GM19193 (cell line): Measurements from ENCODE around the gene RMRP.

Source experiments
- POLR2A ChIP-seq: IDR thresholded peaks from 4 replicates; pipeline ENCODE4 v1.6.1; 2011; ENCODE audit not compliant: insufficient read depth, insufficient read length; ENCODE audit errors: extremely low read depth

Gene RMRP

GRCh38 chr9:35657546-35658136 lies at the start of gene RMRP:
TSS of gene RMRP (minus strand) at chr9:35658019.
- no peak for TF ChIP-seq POLR2A

DNA sequence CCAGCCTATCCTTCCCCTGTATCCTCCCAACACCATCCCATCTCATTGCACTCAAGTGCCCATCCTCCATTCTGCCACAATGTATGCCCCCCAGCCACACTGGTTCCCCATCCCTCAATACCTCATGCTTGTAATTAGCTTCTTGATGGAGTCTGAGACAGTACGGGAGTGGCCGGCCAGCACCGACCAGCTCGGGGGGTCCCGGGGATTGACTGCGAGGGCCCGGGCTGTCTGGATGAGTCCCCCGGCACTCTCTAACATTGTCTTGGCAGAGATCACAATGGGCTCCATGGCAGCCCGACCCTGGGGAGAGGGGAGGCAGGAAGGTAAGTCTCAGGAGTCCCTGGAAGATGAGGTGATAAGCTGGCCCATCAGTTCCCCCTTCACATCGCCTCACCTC lies 49.1 kb upstream of the RMRP start:
- TF ChIP-seq POLR2A: no peak

DNA sequence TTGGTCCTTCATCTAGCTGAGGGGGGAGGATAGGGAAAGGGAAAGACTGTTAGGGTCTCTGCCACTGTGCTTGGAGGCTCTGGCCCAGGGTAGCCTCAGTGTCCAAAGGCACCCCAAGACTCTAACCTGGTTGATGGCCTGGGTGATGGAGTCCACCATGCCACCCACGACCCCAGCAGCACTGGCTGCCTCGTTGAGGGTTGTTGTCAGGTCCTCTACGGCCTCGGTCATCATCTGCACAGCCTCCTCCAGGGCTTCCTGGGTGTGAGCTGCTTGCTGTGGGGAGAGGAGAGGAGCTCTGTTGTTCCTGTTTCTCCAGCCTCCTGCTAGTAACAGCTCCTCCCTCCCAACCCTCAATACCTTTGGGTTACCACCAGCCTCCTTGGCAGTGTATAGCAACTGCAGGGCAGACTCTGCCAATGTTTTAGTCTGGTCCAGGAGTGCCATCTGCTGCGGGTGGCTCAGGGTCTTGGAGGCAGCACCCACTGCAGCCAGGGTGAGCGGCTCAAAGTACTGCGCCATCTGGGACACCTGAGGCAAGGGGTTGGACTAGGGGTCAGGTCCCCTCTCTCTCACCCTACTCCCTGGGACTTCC lies 48.1 kb upstream of the RMRP start:
- TF ChIP-seq POLR2A: no peak

- no peak for TF ChIP-seq POLR2A
Measured at GRCh38 chr9:35705372-35705771, 47.6 kb upstream of the RMRP start.

GRCh38 chr9:35703906-35704672 lies 46.3 kb upstream of the RMRP start:
- TF ChIP-seq POLR2A: no peak

- TF ChIP-seq POLR2A: no peak
Measured at GRCh38 chr9:35702696-35703095, 44.9 kb upstream of the RMRP start.

- TF ChIP-seq POLR2A: no peak
Measured at GRCh38 chr9:35700942-35701341, 43.1 kb upstream of the RMRP start.

DNA sequence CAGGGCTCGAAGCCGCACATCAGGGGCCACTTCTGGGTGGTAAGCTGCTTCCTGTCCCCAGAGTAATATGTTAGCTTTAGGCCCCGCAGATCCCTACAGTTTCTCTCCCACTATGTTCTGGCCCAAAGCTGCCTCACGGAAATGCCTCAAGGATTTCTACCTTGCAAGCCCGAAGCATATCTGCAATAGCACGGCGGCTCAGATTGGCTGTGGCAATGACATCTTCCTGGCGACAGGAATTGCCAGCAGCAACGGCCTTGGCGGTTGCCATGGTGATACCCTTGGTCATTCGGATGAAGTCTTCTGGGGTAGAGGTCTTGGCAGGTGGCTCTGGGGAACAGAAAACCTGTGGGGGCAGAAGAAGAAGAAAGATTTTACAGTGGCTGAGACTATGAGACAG lies 42.2 kb upstream of the RMRP start:
- no peak for TF ChIP-seq POLR2A

GRCh38 chr9:35698231-35698630 lies 40.4 kb upstream of the RMRP start:
- TF ChIP-seq POLR2A: no peak

- TF ChIP-seq POLR2A: no peak
Measured at GRCh38 chr9:35697486-35697885, 39.7 kb upstream of the RMRP start.

DNA sequence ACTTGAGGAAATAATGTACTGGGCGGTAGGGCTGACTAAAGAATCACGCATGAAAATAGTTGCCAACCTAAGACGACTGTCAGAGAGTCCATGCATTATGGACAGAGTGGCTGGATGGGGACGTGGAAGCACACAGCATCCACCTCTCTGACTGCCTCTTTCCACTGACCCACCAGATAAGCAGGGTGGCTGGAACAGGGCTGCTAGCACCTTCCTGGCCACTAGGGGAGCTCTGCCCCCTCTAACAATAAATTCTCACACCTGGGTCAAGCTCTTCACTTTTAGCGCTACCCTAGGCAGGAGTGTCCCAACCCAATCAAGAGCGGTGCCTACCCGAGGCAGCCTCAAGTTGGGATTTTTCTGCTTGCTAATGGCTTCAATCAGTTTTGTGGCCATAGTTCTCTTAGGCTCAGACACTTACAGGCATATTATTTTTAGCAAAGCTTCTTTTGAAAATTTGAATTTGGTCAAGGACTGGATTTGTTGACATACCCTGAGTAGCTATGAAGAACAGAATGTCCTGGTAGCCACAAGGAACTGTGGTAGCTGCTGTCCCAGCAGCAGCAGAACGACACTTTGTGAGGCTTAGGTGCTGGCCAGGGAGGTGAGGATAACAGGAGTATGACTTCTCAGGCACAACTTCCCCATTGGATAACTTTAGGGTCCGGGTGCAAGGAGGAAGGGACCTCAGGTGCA lies 38.8 kb upstream of the RMRP start:
- no peak for TF ChIP-seq POLR2A

- TF ChIP-seq POLR2A: no peak
Measured at GRCh38 chr9:35695943-35696401, 38.2 kb upstream of the RMRP start.

DNA sequence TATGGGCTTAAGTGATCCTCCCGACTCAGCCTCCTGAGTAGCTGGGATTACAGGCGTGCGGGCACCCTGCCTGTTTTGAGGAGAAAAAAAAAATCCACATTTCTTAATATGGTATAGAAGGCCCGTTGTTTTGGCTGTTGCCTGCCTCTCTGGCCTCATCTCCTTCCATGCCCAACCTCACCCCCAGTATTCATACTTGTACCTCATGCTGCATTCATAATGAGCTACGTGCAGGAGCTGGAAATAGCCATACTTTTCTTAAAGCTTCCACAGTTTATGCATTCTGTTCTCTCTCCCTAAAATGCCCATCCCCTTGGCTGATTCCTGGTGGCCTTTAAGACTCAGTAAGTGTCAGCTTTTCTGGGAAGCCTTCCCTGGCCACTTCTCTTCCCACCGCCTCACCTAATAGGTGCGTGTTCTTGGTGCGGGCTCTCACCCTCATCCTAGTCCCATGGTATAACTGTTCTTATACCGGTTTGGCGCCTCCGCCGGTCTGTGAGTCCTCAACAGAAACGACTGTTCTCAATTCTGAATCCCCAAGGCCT lies 34.0 kb upstream of the RMRP start:
- no peak for TF ChIP-seq POLR2A

DNA sequence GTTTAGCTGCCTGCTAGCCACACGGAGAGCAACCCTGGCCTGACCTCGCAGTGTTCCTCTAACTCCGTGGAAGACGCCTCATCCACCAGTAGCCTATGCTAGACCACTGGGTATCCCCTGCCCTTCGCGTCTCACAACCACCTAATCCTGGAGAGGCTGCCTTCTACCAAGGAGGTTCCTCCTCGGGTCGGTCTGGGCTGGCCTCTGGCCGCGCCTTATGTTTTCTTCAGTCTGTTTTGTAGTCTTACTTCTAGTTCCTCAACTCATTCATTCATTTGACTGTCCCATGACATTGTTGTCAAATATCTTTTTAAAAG lies 33.5 kb upstream of the RMRP start:
- TF ChIP-seq POLR2A: no peak

DNA sequence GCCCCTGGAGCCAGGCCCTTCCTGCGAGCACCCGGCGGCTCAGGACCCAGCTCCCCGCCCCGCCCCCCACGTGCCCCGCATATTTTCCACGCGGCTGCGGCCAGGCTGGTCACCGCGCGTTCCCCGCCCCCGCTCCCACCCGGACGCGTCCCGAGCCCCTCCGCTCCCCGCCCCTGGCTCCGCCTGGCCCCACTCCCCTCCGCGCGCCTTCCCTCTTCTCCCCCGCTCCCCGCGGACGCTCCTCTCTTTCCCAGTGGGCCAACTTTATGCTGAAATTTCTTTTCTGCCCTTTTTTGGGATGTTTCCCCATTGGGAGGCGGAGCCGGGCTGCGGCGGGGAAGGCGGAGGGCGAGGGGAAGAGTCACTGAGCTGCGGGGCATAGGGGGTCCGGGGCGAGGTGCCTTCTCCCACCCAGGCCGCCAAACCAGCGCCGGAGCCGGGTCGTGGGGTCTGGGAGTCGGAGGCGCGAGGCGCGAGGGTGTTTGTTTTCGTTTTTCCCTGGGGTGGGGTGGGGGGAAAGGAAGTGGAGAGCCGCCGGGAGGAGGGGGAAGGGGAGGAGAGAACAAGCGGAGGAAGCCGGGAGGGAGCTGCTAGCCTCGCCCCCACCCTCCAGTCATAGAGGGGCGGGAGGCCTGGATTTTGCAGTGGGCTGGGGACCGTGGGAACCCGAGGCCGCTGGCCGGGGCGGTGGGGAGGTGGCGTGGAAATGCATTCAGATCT lies 33.0 kb upstream of the RMRP start:
- no peak for TF ChIP-seq POLR2A
